Skeletal muscle cell (primary cell): ENCODE data around the gene ETV6.
A peak's percentile ranks its signal among the peaks of the same experiment; 100 is the strongest.

Experiments
- DNase-seq: peaks from one replicate; pipeline ENCODE4 v3.0.0-alpha.2; 2010; ENCODE audit warnings: low read depth
- H3K4me3 ChIP-seq: 2 replicates; pipeline ENCODE4 v1.5.1; 2011; ENCODE audit warnings: low read depth, mild to moderate bottlenecking, control low read depth, low read length, moderate library complexity

Gene ETV6

GRCh38 chr12:11686120-11686519, 36.6 kb downstream of the ETV6 start:
- DNase-seq, result no peak
- no peak overlapping the region for H3K4me3 ChIP-seq

GRCh38 chr12:11687528-11687927, 38.1 kb downstream of the ETV6 start:
- no peak for DNase-seq
- no peak overlapping the region for H3K4me3 ChIP-seq

GRCh38 chr12:11688379-11688778, 38.9 kb downstream of the ETV6 start:
- no peak overlapping the region for H3K4me3 ChIP-seq
- no peak for DNase-seq

GRCh38 chr12:11688831-11689230, 39.4 kb downstream of the ETV6 start:
- H3K4me3 ChIP-seq, result no peak overlapping the region
- DNase-seq, result peak; percentile 52

DNA sequence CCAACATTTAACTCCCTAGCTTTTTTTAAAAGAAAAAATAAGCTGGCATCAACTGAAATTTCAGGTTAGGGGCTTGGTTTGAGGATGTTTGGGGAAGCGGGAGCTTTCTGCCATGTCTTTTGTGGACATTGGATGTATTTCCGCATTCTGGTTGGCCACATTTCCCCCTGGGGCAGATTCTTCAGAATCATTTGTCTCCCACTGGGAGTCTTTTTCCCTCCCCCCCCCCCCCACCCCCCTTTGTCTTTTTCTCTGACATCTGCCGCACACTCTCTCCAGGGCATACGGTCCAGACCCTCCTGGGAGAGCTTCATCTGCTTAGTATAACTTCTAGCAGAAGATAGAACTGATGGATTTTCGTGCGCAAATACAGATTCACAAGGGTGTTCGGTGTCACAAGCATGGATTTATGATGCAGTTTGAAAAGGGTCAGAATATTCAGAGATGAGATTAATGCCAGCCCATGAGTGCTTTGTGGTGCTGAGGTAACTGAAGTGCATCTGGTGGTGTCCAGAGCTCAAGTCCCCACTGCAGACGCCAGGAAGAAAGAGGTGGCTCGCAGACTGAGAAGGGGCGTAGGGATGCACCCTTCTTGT, 40.2 kb downstream of the ETV6 start:
- DNase-seq, result no peak
- no peak overlapping the region for H3K4me3 ChIP-seq

DNA sequence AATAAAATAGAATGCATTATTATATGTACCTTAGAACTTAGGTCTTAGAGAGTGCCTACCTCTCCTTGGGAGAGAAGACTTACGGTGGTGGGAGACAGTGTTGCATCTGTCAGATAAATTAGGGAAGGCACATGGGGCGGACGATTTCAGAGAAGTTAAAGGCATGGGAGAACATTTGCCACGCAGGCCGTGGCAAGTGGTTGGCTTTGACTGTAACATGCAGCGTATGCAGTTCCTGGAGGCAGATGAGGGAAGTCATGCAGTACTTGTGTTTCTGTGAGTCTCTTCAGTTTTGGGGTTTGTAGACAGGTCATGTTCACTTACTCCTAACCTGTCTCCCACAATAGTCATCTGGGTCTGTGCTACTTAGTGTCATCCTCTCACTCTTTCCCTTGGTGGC, 43.6 kb downstream of the ETV6 start:
- no peak overlapping the region for H3K4me3 ChIP-seq
- no peak for DNase-seq

- H3K4me3 ChIP-seq, result no peak overlapping the region
- no peak for DNase-seq
Measured at GRCh38 chr12:11693601-11694000, 44.1 kb downstream of the ETV6 start.

DNA sequence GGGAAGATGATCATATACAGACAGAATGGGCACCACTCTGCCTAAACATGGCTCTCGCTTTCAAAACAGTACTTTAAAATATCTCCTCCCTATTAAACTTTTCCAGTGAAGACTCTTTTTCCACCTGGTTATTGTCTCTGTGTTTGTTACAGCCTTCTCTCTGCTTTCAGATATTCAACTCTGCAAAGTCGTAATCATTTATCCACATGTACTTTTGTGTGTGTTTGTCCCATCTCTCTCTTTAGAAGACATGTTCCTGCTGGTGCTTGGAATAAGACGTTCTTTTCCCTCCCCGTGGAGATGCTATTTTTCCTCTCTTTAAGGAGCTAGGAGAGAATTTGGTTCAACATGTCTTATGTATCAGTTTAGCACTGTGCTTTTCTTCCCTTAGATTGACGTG, 45.1 kb downstream of the ETV6 start:
- H3K4me3 ChIP-seq, result no peak overlapping the region

GRCh38 chr12:11695321-11695720, 45.8 kb downstream of the ETV6 start:
- H3K4me3 ChIP-seq, result no peak overlapping the region
- no peak for DNase-seq

More for the DNA sequence above, 45.1 kb downstream of the ETV6 start:
- no peak for DNase-seq

DNA sequence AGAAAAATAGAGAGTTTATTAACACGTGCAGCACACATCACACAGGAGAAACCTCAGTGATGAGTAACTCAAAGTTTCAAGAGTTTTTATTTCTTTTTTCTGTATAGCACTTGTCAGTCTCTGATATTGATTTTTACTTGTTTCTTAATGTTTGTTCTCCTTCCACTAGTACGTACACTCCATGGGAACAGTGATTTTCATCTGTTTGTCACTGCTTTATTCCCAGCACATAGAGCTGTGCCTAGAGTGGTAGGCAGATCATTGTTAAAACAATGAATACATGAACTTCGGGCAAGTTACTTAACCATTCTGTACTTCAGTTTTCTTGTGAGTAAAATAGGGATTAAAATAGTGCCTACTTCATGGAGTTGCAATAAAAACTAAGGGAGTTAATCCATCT, 46.6 kb downstream of the ETV6 start:
- no peak for DNase-seq

DNA sequence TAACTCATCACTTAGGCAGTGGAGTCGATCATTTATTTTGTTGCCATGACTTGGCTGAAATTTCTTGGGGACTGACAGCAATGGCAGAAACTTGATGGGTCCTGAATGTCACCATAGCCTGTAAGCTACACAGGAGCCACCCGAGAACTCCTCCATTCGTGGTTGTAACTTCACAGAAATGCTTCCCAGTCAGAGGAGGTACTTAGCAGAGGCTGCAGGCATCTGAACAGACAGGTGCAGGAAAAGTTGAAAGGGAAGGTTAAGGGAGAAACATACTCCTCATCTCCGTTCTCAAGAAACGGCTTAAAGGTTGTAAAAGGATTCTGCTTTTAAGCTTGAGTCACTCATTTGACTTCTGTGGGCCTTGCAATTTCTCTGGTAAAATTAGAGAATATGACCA, 47.7 kb downstream of the ETV6 start:
- no peak for DNase-seq
- no peak overlapping the region for H3K4me3 ChIP-seq

More for the DNA sequence above, 46.6 kb downstream of the ETV6 start:
- no peak overlapping the region for H3K4me3 ChIP-seq

DNA sequence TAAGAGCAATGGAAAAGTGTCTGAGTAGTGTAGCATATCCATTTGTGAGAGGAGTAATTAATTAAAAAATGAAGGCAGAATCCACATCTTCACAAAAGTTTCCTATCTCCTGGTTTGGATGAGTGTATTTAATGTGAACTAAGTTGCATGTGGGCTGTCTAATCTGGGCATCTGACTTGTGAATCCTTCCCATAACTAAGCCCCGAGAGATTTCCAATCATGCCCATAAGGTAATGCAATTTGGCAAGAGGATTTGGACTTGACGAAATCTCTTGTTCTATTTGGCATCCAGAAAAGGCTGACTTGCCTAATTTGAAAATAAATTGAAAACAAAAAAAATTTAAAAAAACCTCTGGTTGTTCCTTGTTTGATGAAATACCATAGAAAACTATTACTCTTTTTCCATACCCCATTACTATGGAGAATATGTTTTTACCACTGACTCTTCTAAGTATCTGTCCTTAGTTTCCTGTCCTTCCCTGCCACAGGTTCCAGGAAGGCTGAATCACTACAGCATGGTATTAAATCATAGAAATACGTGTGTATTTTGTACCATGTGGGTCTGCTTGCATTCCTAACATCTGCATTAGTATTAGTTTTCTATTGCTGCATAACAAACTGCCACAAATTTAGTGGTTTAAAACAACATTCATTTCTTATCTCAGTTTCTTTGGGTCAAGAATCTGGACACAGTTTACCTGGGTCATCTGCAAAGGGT, 48.4 kb downstream of the ETV6 start:
- H3K4me3 ChIP-seq, result no peak overlapping the region
- DNase-seq, result no peak

GRCh38 chr12:11698729-11699128, 49.3 kb downstream of the ETV6 start:
- no peak for DNase-seq
- no peak overlapping the region for H3K4me3 ChIP-seq

DNA sequence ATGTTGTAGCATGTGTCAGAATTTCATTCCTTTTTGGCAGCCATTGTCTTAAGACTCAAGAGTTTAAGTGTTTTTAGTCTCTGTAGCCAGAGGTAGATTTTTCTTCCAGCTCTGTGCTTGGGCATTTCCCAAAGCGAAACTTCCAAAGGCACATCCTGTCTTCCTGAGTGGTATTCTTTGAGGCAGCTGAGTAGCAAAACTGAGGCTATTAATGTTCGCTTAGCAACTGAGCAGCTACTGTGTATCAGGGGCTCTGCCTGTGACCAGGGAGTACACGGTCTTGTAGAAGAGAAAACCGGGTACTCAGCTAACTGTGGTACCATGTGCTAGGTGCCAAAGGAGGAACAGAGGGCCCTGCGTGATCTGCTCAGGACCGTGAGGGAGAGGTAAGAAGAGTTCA, 52.0 kb downstream of the ETV6 start:
- H3K4me3 ChIP-seq, result no peak overlapping the region
- no peak for DNase-seq

- DNase-seq, result no peak
- H3K4me3 ChIP-seq, result no peak overlapping the region
Measured at GRCh38 chr12:11702959-11703358, 53.5 kb downstream of the ETV6 start.

DNA sequence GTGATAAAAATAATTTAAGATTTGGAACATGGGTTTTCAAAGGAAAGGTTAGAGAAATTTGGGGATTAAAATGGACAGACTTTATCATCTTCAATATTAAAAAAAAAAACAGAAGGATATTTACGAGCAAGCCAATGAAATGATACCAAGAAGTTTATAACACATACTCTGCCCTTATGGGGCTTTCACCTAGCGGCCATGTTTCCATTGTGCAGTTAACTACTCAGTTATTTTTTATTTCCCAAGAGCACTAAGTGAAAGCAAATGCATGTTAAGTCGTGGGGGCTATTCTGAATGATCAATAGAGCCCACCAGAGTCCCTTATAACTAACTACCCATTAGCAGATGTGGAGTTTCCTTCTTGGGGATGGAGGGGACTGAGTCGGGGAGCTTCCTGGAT, 53.9 kb downstream of the ETV6 start:
- no peak overlapping the region for H3K4me3 ChIP-seq
- no peak for DNase-seq

- no peak overlapping the region for H3K4me3 ChIP-seq
- DNase-seq, result no peak
Measured at GRCh38 chr12:11704089-11704488, 54.6 kb downstream of the ETV6 start.

- H3K4me3 ChIP-seq, result no peak overlapping the region
- DNase-seq, result peak; percentile 94
Measured at GRCh38 chr12:11705010-11705409, 55.5 kb downstream of the ETV6 start.

DNA sequence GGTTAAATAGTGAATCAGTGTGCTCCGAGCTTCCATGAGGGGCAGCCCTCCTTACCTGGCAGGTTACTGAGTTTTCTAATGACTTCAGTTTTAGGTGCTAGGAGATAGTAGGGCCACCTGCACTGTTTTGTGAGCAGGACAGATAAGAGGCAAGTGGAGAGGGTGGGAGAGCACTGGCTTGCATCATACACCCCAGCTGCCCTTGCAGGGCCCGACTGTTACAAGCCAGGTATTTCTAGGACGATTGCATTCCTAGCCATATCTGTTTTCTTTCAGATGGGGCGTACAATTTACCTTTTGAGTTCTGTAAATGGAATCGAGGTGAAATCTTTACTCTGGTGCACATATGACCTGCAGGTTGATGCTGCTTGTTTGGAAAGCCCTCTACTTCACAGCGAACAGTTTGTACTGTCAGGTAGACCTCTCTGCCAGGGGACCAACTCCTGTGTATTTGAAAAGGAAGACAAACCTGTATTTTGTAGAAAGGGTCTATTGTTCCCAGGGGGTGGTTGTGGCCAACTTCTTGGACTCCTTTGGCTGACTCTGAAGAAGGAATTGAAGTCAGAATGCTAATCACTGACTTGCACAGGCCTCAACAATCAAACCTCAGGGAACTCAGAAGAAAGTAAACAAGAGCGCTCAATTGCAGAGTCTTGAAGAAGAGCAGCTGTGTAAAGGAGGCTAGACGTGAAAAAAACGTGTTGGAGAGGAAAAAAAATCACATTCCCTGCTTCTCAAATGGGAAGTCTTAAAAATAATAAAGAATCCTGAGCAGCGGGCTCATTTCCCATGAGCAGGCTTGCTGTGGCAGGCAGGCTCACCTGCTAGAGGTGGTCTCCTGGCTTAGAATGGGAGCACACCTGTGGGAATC, 57.3 kb downstream of the ETV6 start:
- H3K4me3 ChIP-seq, result no peak overlapping the region
- DNase-seq, result no peak

GRCh38 chr12:11707535-11707934, 58.1 kb downstream of the ETV6 start:
- H3K4me3 ChIP-seq, result no peak overlapping the region
- DNase-seq, result no peak
